Stimulated activated CD8-positive, alpha-beta memory T cell treated with anti-CD3 and anti-CD28 coated beads, Interleukin-4, amount 100 ng/mL, for 1 hour (primary cell): ENCODE data around the gene MEF2D.

ENCODE experiments used
- DNase-seq, 2 donors: peaks; one replicate each; pipeline ENCODE4 v3.0.0-alpha.2; 2020; ENCODE audit warnings: low read depth in 2 of 2, low spot score in 1 of 2

MEF2D gene

GRCh38 chr1:156502391-156502893, 1.9 kb upstream of the MEF2D start:
- DNase-seq, result no peak

DNA sequence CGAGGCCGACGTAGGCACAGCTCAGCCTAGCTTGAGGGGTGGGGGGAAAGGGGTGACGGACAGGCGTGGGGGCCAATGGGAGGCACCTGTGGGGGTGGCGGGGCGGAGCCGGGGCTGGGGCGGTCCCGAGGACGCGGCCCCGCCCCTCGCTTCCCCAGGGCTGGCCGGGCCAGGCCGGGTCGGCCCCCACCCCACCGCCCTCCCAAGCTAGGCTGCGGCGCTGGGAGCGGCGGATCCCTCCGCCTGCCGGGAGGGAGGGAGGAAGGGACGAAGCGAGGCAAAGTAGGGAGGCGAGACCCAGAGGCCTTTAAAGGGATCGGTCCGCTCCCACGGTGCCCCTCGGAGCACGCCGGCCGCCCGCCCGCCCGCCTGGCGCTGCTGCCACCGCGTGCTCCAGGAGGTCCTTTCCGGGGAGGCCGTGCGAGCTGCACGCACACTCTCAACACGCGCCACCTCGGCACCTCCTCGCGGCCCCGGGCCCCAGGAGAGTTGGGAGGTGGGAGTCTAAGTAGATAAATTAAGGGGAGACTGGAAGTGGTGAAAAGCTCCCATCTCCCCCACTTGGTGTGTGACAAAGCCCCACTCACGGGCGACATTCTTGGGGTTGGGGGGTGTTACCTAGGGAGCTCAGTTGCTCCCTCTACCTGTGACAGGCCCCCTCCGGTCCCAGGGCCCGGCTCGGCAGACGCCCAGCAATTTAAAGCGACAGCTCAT, 375 bp upstream of the MEF2D start:
- DNase-seq, result peak; percentile 86 to 92

DNA sequence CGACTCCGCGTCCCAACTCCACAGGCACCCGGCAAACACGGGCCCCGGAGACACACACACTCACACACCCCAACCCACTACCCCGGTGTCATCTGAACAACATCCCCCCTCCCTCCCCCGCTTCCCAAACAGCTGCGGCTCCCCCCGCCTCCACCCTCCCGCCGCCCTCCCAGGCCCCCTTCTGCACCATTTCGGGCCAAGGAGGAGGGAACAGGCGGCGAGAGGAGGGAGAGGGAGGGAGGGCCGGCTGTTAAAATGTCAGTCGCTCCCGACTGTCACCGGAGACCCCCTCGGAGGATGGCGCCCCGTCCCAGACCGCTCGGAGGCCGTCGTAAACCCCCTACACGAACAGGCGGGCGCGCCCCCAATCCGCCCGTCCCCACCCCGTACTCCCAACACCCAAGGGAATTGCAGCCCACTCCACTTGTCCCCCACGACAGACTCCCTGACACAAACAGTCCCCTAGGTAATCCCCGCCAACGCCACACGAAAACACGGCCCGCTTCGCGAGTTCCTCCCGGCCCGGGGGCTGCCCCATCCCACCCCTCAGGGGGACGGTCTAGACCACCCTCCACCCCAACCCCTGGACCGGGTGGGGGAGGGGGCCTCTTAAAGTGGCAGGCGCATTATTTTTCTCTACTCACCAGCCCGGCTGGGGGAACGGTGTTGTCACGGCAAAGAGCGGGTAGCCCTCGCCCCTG, 583 bp downstream of the MEF2D start:
- DNase-seq, result no peak

DNA sequence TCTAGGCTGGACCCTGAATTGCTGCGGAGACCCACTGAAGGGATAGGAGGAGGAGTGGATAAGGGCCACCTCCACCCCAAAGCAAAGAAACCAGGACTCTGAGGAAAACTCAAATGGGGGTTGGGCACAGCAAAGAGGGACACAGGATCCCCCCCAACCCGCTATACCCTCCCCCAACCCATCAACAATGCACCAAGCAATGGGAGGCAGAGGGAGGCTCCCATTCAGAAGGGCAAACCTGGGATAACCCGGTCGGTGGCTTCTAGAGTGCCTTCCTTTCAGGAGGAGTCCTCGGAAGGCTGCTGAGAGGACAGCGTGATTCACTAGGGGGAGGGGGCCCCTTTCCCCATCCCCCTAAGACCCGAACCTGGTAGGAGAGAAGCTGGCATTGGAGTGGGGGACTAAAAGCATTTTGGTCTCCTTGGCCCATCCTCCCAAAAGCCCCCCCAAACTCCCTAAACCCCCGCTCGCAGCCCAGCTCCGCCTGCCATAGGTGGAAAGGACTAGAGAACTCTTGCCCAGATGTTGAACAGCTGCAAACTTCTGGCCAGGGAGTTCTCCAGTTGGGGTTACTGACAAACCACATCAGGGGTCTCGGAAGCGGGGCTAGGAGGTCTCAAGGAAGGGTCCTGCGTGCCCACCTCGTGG, 1.3 kb downstream of the MEF2D start:
- no peak for DNase-seq

DNA sequence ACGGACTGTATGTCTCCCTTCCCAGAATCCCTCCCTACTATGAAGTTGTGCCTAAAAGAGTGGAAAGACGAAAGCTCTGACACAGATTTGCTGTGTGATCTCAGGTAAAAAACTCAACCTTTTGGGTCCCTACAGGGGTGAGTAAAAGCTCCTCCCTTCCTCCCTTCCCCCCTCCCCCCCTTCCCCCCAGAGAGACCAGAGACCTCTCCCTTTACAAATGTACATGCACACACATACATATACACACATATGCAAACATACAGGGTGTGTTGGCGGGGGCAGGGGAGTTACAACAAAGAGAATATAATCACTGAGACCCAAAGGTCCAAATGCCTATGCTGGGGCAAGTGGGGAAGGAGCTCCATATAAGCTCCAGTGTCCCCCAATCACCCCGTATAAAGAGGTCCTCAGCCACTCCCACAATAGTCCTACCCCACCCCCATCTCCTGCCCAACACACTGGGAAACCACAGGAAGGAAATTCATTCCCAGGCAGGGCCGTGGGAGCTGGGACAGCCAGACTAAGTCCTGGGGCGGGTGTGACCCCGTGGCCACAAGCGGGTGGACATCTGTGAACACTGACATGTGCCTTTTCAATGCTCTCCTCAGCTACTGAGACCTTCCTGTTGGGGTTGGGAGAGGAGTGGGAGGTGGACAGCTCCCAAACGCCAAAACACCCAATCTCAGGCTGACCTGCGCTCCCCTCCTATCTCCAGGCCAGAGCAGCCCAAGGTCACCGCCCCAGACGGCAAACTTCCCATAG, 2.0 kb downstream of the MEF2D start:
- DNase-seq, result no peak

GRCh38 chr1:156497743-156498431, 2.7 kb downstream of the MEF2D start:
- no peak for DNase-seq

DNA sequence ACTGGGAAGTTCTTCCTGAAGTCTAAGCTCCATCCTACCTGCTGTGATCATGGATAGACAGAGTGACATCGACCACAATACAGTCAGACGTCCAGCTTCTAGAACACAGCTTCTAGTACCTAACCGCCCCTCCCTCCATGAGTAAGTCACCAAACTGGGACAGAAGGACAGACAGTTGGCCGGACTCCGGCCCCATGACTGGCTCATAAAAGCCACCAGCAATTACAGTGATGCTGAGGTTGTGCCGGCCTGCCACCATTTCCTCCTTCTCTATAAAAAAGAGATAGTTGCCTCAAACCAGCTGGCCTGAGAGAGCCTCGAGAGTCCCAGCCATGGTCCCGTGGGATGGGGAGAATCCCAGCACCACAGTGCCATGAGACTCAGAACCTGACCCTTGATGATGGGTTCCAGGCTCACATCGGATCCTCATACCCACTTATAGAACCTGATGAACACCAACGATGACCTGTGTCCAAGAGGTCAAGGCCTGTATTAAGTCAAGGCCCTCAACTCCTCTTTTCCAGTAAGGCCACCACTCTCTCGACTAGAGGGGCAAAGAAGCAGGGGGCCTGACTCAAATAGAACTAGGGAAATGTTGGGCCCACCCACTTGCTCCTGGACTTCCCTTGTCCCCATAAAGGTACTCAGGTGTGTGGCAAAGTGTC, 3.4 kb downstream of the MEF2D start:
- DNase-seq, result no peak

DNA sequence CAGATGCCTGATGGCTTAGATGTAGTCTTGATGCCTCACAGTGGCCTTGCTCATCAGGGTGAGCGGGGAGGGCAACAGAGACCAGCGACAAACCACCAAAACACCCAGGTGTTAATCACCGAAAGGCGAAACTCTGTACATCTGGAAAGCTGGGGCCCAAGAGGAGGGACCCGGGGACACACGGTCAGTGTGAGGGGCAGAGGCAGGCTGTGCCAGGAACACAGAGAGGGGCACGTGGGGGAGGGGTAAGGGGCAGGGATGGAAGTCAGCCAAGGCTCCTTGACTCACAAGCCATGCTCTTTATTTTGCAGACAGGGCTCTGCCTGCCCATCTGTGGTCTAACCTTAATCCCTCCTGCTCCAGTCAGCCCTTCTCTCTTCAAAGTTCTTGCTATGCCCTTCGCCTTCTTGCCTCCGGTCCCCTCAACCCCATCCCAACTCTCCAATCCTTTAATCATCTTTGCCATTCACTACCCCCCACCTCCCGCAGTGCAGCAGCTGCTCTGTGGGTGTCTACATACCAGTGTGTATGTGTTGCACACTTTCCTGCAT, 4.3 kb downstream of the MEF2D start:
- DNase-seq, result no peak

GRCh38 chr1:156495401-156496140, 5.0 kb downstream of the MEF2D start:
- DNase-seq, result no peak

DNA sequence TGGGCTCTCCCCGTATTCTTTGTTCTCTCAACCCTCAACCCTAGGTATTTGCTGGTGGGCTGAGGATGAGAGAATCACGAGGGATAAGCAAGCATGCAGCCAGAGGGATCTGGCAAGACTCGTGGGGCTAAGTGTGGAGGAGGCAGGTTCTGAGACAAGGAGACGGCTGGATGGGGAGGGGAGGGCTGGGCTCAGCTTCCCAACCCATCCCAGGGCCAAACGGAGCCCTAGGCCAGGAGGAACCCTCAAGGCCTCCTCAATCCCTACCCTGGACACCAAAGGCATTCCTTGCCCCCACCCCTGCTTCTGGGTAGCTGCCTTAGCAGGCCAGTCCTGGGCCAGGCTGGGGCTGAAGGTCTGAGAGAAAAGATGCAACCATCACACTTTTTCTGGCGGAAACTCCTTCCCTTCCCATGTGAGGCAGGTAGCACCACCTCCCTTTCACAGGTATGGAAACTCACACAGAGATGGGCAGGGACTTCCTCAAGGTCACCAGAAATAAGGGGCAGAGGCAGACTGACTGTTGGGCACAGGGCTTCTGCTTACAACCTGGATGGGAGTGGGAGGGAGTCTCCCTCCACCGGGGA, 6.2 kb downstream of the MEF2D start:
- no peak for DNase-seq

DNA sequence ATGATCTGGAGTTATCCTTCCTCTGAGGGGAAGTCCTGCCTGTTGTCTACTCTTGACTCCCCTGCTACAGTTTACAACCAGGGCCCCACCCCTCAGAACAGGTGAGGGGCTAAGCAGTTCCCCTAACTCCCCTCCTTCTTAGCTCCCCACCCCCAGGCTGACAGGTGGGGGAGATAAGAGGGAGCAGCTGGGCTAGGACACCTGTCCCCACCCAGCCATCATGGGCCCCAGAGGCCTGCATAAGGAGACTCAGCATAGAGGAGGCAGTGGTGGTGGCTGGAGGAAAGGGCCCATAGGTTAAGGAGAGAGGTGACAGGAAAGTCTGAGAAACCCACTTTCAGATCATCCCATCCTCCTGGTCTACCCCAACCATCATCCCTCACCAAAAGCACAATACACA, 6.8 kb downstream of the MEF2D start:
- no peak for DNase-seq

- DNase-seq, result no peak
Observed at GRCh38 chr1:156493154-156493631, 7.4 kb downstream of the MEF2D start.

- DNase-seq, result no peak
Observed at GRCh38 chr1:156492591-156493080, 7.9 kb downstream of the MEF2D start.

- no peak for DNase-seq
Observed at GRCh38 chr1:156492013-156492590, 8.5 kb downstream of the MEF2D start.

DNA sequence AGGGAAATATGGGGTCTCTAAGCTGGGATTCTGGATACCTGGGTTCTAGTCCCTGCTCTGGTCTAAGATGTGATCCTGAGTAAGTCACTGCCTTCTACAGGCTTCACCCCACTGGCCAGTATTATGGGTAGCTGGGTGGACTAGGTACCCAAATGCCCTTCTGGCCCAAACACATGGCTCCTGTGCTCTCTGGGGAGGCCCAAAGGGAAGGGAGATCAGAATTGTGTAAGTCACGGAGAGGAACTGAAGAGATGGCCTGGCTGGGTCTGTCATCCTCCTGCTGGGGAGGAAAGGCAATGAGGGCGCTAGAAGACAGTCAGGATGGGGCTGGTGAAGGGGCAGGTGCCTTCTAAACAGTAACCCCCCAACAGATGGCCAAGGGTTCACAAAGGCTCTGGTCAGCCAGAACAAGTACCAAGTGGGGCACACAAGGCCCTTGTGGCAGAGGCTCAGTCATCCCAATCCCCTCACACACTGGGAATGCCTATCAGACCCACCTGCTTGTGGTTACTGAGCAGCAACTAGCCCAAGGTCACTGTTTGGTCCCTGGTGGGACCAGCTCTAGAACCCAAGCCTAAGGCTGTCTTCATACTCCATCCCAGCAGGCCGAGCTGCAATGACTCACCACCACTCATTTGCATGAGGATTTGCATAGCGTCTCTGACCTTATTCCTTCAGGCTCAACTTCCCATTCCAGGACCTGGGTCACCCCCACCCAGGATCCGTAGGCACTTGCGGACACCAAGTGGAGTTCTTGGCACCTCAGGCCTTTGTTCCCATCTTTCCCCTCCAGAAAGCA, 9.2 kb downstream of the MEF2D start:
- DNase-seq, result no peak

GRCh38 chr1:156490401-156491032, 10.1 kb downstream of the MEF2D start:
- DNase-seq, result no peak

- no peak for DNase-seq
Observed at GRCh38 chr1:156489935-156490293, 10.7 kb downstream of the MEF2D start.
